Measurements from ENCODE around the gene HJV.

The HJV gene

GRCh38 chr1:145992502-145992936, 29.0 kb downstream of the HJV start:
- DNase-seq = no peak

- peak; percentile 46 for DNase-seq
These were observed 29.7 kb downstream of the HJV start for GRCh38 chr1:145991735-145992412.

GRCh38 chr1:145990249-145990855, 31.2 kb downstream of the HJV start:
- DNase-seq = peak; percentile 47

- peak; percentile 42 for DNase-seq
These were observed 32.8 kb downstream of the HJV start for GRCh38 chr1:145988773-145989172.

GRCh38 chr1:145987926-145988325, 33.6 kb downstream of the HJV start:
- DNase-seq = no peak

- no peak for DNase-seq
These were observed 35.0 kb downstream of the HJV start for GRCh38 chr1:145986551-145986950.

- DNase-seq = no peak
These were observed 35.8 kb downstream of the HJV start for GRCh38 chr1:145985502-145986439.

GRCh38 chr1:145985129-145985501, 36.4 kb downstream of the HJV start:
- DNase-seq = no peak

GRCh38 chr1:145983960-145984830, 37.3 kb downstream of the HJV start:
- peak; percentile 60 for DNase-seq

GRCh38 chr1:145983206-145983675, 38.3 kb downstream of the HJV start:
- no peak for DNase-seq

GRCh38 chr1:145982010-145982723, 39.4 kb downstream of the HJV start:
- DNase-seq = no peak

GRCh38 chr1:145980457-145980994, 41.0 kb downstream of the HJV start:
- no peak for DNase-seq

- DNase-seq = peak; percentile 67
These were observed 41.6 kb downstream of the HJV start for GRCh38 chr1:145979746-145980456.

- peak; percentile 93 for DNase-seq
These were observed 42.4 kb downstream of the HJV start for GRCh38 chr1:145978854-145979745.

- DNase-seq = no peak
These were observed 43.1 kb downstream of the HJV start for GRCh38 chr1:145978471-145978853.

GRCh38 chr1:145977486-145978470, 43.8 kb downstream of the HJV start:
- peak; percentile 87 for DNase-seq

- no peak for DNase-seq
These were observed 44.5 kb downstream of the HJV start for GRCh38 chr1:145977016-145977415.

GRCh38 chr1:145975216-145975615, 46.3 kb downstream of the HJV start:
- DNase-seq = no peak

All from CD4-positive, alpha-beta T cell treated with Interleukin-12 subunit alpha and Interleukin-12 subunit beta, for 1 hour (primary cell).